RWPE2 (cell line): ENCODE measurements around the gene VDAC1.
A peak's percentile ranks its signal among the peaks of the same experiment; 100 is the strongest.

ENCODE experiments used
- ATAC-seq: fragments of 200-7000 bp; cut with Tn5 transposase; 3 replicates; pipeline ENCODE4 v1.9.1; 2021; ENCODE audit warnings: low read depth
- DNase-seq: peaks from one replicate; pipeline ENCODE4 v3.0.0-alpha.2; 2020; ENCODE audit warnings: low spot score
- H3K27ac ChIP-seq: fragments of 450-650 bp; 2 replicates; pipeline ENCODE4 v1.5.1; 2017; ENCODE audit warnings: mild to moderate bottlenecking; ENCODE audit not compliant: poor library complexity, severe bottlenecking
- H3K27me3 ChIP-seq: fragments of 250-450 bp; sonication (Bioruptor Pico); 2 replicates; pipeline ENCODE4 v1.5.1; 2021; ENCODE audit warnings: mild to moderate bottlenecking, moderate library complexity; ENCODE audit not compliant: insufficient read depth, poor library complexity, severe bottlenecking
- H3K36me3 ChIP-seq: fragments of 250-450 bp; sonication (Bioruptor Pico); 2 replicates; pipeline ENCODE4 v1.5.1; 2020; ENCODE audit warnings: low read depth, mild to moderate bottlenecking, moderate library complexity
- H3K4me1 ChIP-seq: fragments of 250-450 bp; sonication (Bioruptor Pico); 2 replicates; pipeline ENCODE4 v1.5.1; 2021; ENCODE audit warnings: mild to moderate bottlenecking, moderate library complexity; ENCODE audit not compliant: insufficient read depth, poor library complexity, severe bottlenecking
- H3K4me3 ChIP-seq: fragments of 250-450 bp; sonication (Bioruptor Pico); 2 replicates; pipeline ENCODE4 v1.5.1; 2021; ENCODE audit warnings: mild to moderate bottlenecking, moderate library complexity; ENCODE audit not compliant: severe bottlenecking
- H3K9me3 ChIP-seq: fragments of 250-450 bp; sonication (Bioruptor Pico); 2 replicates; pipeline ENCODE4 v1.5.1; 2021; ENCODE audit warnings: mild to moderate bottlenecking, moderate library complexity; ENCODE audit not compliant: severe bottlenecking
- TF ChIP-seq, protein P1 (sequence below): fragments of 450-650 bp; IDR thresholded peaks from one replicate; pipeline ENCODE4 v1.5.1; 2017; ENCODE audit warnings: mild to moderate bottlenecking, moderate library complexity; ENCODE audit not compliant: poor library complexity, severe bottlenecking

The VDAC1 gene

DNA sequence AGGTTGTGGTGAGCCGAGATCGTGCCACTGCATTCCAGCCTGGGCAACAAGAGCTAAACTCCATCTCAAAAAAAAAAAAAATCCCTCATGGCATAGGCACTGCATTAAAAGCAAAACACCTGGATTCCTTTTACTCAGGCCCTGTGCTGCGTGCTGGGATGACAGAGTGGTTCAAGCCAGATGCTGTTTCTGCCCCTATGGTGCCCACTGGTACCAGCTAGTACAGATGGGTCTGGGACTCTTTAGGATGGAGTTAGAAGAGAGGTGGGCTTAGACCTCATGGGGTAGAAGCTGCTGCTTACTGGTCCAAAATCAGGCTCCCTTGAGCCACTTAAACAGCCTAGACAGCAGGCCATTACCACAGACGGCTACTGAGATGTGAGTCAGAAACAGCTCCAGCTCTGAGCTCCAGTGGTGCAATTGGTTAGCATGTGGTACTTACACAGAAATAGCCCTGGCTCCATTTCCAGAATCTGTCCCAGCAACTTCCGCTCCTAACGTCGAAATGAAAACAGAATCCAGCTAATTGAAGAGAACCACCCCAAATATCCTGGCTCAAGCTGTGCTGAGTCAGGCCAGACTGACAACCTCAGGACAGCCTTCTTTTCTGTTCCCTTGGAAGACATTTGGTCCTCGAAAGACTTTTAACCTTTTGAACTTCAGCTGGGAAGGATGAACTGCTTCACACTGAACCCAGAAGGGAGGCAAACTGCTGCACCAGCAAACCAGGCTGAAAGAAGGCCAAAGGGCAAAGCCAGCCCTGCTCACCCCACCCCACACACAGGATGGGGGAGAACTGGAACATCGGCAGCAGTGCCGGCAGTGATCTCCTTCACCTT is 51.8 kb downstream of the VDAC1 start:
- Histone ChIP-seq H3K27ac (no peak overlapping the region), H3K36me3 (peaks cover 32% of the 10 kb centered on the region), H3K9me3 (no peaks in the 10 kb centered on the region), H3K4me3 (no peak overlapping the region), H3K4me1 (no peaks in the 10 kb centered on the region), H3K27me3 (no peaks in the 10 kb centered on the region)
- TF ChIP-seq, protein P1, sequence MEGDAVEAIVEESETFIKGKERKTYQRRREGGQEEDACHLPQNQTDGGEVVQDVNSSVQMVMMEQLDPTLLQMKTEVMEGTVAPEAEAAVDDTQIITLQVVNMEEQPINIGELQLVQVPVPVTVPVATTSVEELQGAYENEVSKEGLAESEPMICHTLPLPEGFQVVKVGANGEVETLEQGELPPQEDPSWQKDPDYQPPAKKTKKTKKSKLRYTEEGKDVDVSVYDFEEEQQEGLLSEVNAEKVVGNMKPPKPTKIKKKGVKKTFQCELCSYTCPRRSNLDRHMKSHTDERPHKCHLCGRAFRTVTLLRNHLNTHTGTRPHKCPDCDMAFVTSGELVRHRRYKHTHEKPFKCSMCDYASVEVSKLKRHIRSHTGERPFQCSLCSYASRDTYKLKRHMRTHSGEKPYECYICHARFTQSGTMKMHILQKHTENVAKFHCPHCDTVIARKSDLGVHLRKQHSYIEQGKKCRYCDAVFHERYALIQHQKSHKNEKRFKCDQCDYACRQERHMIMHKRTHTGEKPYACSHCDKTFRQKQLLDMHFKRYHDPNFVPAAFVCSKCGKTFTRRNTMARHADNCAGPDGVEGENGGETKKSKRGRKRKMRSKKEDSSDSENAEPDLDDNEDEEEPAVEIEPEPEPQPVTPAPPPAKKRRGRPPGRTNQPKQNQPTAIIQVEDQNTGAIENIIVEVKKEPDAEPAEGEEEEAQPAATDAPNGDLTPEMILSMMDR: no peak
- ATAC-seq (peak; percentile 79), DNase-seq (no peak)

DNA sequence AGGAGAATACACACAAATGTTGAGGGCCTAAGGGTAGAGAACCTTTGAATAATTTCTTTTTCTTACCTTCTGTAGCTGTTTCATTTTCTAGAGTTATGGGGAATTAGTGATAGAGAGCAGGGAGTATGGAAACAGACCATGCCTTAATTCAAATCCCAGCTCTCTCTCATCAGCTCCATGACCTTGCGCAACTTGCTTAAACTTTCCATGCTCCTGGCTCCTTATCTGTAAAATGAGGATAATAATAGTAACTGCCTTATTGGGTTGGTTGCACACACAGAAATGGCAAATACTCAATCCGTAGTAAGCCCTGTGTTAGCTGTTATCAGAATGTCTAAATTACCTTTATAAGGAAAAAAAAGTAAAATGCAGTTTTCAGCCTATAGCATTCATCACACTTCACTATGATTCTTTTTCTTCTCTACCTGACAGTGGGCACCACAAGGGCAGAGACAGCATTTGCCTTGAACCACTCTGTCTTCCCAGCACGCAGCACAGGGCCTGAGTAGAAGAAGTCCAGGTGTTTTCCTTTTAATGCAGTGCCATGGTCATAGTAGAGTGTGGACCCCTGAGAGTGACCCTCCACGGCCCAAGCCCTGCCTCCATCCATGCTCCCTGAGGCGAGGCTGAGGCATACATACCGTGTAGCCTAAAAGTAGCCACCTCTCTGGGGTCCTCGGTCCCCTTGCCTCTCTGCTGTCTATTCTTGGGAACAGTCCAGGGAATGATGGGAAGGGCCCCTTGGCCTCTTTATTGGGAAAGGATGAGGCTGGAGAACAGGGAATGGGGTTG is 53.8 kb downstream of the VDAC1 start:
- TF ChIP-seq, protein P1: no peak
- H3K27me3 ChIP-seq: no peaks in the 10 kb centered on the region
- H3K27ac ChIP-seq: no peak overlapping the region
- H3K4me1 ChIP-seq: no peaks in the 10 kb centered on the region
- peaks cover 14% of the 10 kb centered on the region for H3K36me3 ChIP-seq
- H3K9me3 ChIP-seq: no peaks in the 10 kb centered on the region
- DNase-seq (no peak), ATAC-seq (no peak)
- no peak overlapping the region for H3K4me3 ChIP-seq

DNA sequence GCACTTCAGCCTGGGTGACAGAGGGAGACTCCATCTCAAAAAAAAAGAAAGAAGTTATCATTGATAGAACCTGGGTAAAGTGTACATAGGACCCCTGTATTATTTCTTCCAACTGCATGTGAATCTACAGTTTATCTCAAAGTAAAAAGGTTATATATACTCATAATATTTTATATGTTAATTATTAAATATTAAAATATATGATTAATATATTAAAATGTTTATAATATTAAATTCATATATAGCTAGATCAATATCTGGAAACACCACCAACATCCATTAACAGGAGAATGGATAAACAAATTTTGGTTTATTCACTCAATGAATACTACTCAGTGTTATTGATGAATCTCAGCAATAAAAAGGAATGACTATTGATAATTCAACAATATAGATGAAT is 56.1 kb downstream of the VDAC1 start:
- no peaks in the 10 kb centered on the region for H3K4me1 ChIP-seq
- no peak overlapping the region for H3K27ac ChIP-seq
- no peaks in the 10 kb centered on the region for H3K9me3 ChIP-seq
- H3K36me3 ChIP-seq: no peaks in the 10 kb centered on the region
- no peak overlapping the region for H3K4me3 ChIP-seq
- no peaks in the 10 kb centered on the region for H3K27me3 ChIP-seq
- ATAC-seq (no peak), DNase-seq (no peak)
- TF ChIP-seq, protein P1: no peak

DNA sequence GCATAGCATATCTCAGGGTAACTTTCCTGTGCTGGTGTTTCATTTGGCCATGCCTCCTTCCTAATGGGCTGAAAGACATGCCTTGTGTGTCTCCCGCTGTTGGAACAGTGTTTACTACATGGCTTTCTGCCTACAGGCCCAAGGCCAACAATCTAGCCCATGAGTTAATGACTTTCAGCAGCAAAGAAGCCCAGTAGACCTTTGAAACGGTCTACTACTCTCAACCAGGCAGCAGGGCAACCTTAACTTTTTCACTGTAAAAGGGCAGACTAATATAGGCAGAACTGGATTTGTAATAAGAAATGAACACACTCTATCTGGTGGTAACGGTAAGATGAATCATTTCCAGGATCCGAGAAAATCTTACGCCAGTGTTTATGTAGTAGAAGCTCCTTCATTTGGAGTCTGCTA is 57.3 kb downstream of the VDAC1 start:
- H3K36me3 ChIP-seq: no peaks in the 10 kb centered on the region
- no peaks in the 10 kb centered on the region for H3K9me3 ChIP-seq
- no peak overlapping the region for H3K4me3 ChIP-seq
- no peaks in the 10 kb centered on the region for H3K4me1 ChIP-seq
- TF ChIP-seq, protein P1: no peak
- H3K27me3 ChIP-seq: no peaks in the 10 kb centered on the region
- H3K27ac ChIP-seq: no peak overlapping the region
- ATAC-seq: no peak
- DNase-seq: no peak
